K562 (cell line): ENCODE data around the gene PDE8A. TPM values are rescaled to one million over a fixed set of nuclear protein-coding genes. Genes with fewer than 3 reads are reported as not detected.
A peak's percentile ranks its signal among the peaks of the same experiment; 100 is the strongest.

Source experiments
- ETV6 ChIP-seq, 3 experiments: fragments of 150-350 bp in 1 of 3; sonication (generic) in 1 of 3; formaldehyde crosslinking in 1 of 3; IDR thresholded peaks; 2 replicates each; pipeline versions ENCODE4 v1.6.1 to v1.8.0; 2014 to 2022; ENCODE audit warnings: borderline replicate concordance in 2 of 3, low read depth in 2 of 3, antibody characterized with exemption in 1 of 3, low read length in 1 of 3, mild to moderate bottlenecking in 1 of 3, missing genetic modification reagents in 1 of 3
- HLTF ChIP-seq: fragments of 450-650 bp; IDR thresholded peaks from 2 replicates; pipeline ENCODE4 v1.6.1; 2016
- NFE2 ChIP-seq: IDR thresholded peaks from 2 replicates; pipeline ENCODE4 v1.6.1; 2014; ENCODE audit warnings: antibody characterized with exemption, low read depth
- NR2C1 ChIP-seq, 2 experiments: fragments of 450-650 bp; IDR thresholded peaks; 2 replicates each; pipeline ENCODE4 v1.6.1; 2017; ENCODE audit warnings: mild to moderate bottlenecking in 2 of 2, antibody characterized with exemption in 1 of 2, inconsistent platforms in 1 of 2, missing compliant biosample characterization in 1 of 2, missing genetic modification characterization in 1 of 2
- SRF ChIP-seq, 2 experiments: fragments of 250-450, 450-650 bp in 1 of 2; sonication (Bioruptor Pico) in 1 of 2; sonication (generic) in 1 of 2; formaldehyde crosslinking; IDR thresholded peaks; 2 replicates each; pipeline versions ENCODE4 v1.5.0 to v1.5.1; 2020 to 2022; ENCODE audit warnings: mild to moderate bottlenecking in 1 of 2, missing genetic modification reagents in 1 of 2
- ZNF436 ChIP-seq: fragments of 250-450, 450-650 bp; sonication (Bioruptor Pico); formaldehyde crosslinking; IDR thresholded peaks from 2 replicates; pipeline ENCODE4 v1.7.0; 2020; ENCODE audit warnings: mild to moderate bottlenecking
- polyA plus RNA-seq, 8 experiments: library from polyadenylated mRNA; depleted of rRNA in 4 of 8; stranded (reverse) in 5 of 8; unstranded in 3 of 8; fragments of >200 nt; fragmentation: Nextera tagmentation in 2 of 8; fragmentation: Illumina TruSeq in 1 of 8; extraction: Ambion mirVana in 2 of 8; extraction: Trizol in 1 of 8; gene quantifications; 2 replicates each; pipeline versions ENCODE4 v1.2.1 to v1.2.3, GENCODE V29; 2011 to 2014; ENCODE audit warnings: inconsistent platforms in 1 of 8, missing spikeins in 1 of 8
- total RNA-seq, 7 experiments: library from RNA; depleted of rRNA in 6 of 7; stranded (reverse); fragments of >200 nt in 6 of 7; fragmentation: Illumina TruSeq in 2 of 7; extraction: Trizol in 2 of 7; gene quantifications; 2 replicates each; pipeline versions ENCODE4 v1.2.1 to v1.2.3, GENCODE V29; 2011 to 2021; ENCODE audit warnings: low replicate concordance in 1 of 7
- TF ChIP-seq, protein P1 (sequence below): IDR thresholded peaks from 2 replicates; pipeline ENCODE4 v1.6.1; 2011; ENCODE audit warnings: borderline replicate concordance, low read depth, mild to moderate bottlenecking, moderate library complexity, low read length; ENCODE audit not compliant: insufficient read depth, poor library complexity, severe bottlenecking
- TF ChIP-seq, protein P2 (sequence below): sonication (generic); formaldehyde crosslinking; IDR thresholded peaks from 2 replicates; pipeline ENCODE4 v1.8.1; 2023; ENCODE audit warnings: mild to moderate bottlenecking, missing genetic modification reagents, moderate library complexity
- TF ChIP-seq, protein P3 (sequence below): fragments of 250-450 bp; sonication (Bioruptor Pico); IDR thresholded peaks from 2 replicates; pipeline ENCODE4 v1.8.0; 2021; ENCODE audit warnings: borderline replicate concordance, mild to moderate bottlenecking, moderate library complexity; ENCODE audit not compliant: poor library complexity, severe bottlenecking

Gene PDE8A
- total and polyA plus RNA-seq, 9 of the 15 experiments (the other 6 are each of a cell fraction or from before 2014, with no cell fraction given) = 5.9 to 40.3 (median 19.8) TPM

DNA sequence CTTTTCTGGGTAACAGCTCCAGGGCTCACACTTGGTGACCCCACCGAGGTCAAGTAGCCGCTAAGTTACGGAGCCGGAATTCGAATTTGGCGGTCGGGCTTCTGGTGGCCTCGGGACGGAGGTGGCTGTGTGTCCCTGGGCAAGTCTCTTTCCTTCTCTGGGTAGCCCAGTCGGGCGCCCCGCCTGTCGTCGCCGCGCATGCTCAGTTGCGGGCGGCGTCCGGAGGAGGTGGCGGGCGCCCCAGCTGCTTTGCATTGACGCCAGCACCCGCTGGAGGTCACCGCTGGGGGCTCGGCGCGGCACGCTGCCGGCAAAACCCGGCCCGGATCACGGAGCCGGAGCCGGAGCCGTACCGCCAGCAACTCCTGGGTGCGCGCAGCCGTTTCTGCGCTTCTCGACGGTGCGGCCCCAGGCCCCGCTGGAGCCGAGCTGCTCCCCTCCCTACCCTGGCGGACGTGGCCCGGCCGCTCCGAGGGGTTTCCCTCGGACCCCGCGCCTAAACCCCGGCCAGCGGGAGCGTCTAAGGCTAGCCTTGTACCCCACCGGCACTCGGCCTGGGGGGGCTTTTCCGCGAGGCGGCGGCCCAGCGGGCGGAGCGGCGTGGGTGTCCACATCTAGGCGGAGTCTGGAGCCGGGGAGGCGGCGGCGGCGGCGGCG is 474 bp upstream of the PDE8A start (continued):
- TF ChIP-seq, protein P1, sequence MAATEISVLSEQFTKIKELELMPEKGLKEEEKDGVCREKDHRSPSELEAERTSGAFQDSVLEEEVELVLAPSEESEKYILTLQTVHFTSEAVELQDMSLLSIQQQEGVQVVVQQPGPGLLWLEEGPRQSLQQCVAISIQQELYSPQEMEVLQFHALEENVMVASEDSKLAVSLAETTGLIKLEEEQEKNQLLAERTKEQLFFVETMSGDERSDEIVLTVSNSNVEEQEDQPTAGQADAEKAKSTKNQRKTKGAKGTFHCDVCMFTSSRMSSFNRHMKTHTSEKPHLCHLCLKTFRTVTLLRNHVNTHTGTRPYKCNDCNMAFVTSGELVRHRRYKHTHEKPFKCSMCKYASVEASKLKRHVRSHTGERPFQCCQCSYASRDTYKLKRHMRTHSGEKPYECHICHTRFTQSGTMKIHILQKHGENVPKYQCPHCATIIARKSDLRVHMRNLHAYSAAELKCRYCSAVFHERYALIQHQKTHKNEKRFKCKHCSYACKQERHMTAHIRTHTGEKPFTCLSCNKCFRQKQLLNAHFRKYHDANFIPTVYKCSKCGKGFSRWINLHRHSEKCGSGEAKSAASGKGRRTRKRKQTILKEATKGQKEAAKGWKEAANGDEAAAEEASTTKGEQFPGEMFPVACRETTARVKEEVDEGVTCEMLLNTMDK = peak; percentile 84
- TF ChIP-seq SRF (CRISPR knock-in tag; IDR thresholded peaks at IDR 0.05) (no peak), NFE2 (no peak), HLTF (no peak; the same call in 1 of the 2 replicates), ZNF436 (CRISPR knock-in tag) (no peak), NR2C1 (IDR thresholded peaks at IDR 0.05) (peak; percentile 92), NR2C1 (tag; IDR thresholded peaks at IDR 0.05) (peak; percentile 96), ETV6 (IDR thresholded peaks at IDR 0.05; ENCODE audit: borderline replicate concordance in 1 of 2, low read depth in 2 of 2, low read length in 1 of 2) (no peak), ETV6 (CRISPR knock-in tag; IDR thresholded peaks at IDR 0.05; ENCODE audit: borderline replicate concordance) (0 out of 2 replicates have a peak, but pooled peaks have one; percentile 48)
- TF ChIP-seq, protein P2, sequence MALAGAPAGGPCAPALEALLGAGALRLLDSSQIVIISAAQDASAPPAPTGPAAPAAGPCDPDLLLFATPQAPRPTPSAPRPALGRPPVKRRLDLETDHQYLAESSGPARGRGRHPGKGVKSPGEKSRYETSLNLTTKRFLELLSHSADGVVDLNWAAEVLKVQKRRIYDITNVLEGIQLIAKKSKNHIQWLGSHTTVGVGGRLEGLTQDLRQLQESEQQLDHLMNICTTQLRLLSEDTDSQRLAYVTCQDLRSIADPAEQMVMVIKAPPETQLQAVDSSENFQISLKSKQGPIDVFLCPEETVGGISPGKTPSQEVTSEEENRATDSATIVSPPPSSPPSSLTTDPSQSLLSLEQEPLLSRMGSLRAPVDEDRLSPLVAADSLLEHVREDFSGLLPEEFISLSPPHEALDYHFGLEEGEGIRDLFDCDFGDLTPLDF = peak; percentile 81; the same call in 1 of the 2 replicates
- TF ChIP-seq, protein P3, sequence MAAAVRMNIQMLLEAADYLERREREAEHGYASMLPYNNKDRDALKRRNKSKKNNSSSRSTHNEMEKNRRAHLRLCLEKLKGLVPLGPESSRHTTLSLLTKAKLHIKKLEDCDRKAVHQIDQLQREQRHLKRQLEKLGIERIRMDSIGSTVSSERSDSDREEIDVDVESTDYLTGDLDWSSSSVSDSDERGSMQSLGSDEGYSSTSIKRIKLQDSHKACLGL = no peak
